Fibroblast of skin of back (primary cell): ENCODE data around the gene FLNA.
A peak's percentile ranks its signal among the peaks of the same experiment; 100 is the strongest.

Experiments
- DNase-seq: peaks from one replicate; pipeline ENCODE4 v3.0.0-alpha.2; 2013

FLNA gene

DNA sequence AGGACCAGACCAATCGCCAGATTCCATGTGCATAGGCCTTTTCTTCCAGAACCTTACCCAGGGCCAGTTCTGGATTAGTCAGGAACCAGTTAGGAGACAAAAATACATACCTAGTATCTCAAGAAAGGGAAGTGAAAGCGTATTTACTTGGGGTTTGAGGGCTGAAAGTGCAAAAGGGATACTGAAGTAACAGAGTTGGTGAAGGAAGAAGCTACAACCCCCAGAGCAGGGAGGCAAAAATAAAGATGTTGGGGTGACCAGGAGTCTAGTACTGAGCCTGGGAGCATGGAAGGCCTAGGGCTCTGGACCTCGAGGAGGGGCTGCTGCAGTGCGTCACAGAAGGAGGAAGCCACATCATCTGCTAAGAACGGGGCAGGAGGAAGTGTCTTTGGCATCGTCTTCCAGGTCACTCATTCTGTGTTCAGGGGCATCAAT is 40.6 kb downstream of the FLNA start:
- DNase-seq, result no peak

DNA sequence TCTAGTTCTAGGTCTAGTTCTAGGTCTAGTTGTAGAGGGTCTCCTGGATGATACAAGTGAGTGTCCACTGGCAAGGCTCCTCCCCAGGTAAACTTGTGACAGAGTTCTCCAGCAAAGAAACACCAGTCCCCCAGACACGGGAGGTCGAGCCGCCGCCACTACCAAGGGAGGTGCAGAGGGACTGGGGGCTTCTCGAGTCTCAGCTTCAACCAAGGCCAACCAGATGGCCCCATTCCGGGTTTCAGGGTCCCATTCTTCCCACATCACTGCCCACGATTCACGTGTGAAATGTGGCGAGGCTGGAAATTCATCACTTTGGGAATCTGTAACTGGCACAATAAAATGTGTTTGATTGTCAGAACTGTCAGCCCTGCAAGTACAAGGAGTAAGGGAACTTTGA is 41.3 kb downstream of the FLNA start:
- DNase-seq, result no peak

DNA sequence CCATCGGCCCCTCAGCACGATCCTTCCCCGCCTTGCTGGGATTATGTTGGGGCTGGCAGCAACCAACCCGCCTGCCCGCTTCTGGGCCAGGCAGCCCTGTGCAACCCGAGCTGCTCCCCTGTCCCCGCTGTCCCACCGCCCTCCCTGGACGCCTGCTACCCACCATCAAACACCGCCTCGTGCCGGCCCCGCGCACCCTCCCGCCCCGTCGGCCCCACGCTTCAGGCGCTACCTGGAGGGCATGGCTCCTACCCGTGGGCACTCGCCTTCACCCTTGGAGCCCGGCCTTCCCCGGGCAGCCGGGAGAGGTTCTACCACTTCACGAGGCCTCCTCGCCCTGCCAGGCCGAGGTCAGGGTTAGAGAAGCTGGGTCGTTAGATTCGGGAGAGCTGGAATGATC is 41.9 kb downstream of the FLNA start:
- no peak for DNase-seq

DNA sequence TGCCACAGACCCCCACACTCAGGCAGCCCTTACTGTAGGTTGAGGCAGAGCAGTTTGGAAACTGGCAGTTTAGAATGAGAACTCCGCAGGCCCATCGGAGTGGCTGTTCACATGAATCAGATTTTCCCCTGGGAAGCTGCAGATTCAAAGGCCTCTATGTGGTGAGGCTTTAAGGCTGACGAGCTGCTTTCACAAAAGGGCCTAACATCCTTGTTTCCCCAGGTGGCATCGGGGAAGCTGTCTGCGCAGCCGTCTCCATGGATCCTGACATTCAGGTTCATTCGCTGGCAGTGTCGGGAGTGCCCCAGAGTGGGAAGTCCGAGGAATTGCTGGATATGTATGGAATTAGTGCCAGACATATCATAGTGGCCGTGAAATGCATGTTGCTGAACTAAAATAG is 45.1 kb downstream of the FLNA start:
- DNase-seq, result peak; percentile 11

DNA sequence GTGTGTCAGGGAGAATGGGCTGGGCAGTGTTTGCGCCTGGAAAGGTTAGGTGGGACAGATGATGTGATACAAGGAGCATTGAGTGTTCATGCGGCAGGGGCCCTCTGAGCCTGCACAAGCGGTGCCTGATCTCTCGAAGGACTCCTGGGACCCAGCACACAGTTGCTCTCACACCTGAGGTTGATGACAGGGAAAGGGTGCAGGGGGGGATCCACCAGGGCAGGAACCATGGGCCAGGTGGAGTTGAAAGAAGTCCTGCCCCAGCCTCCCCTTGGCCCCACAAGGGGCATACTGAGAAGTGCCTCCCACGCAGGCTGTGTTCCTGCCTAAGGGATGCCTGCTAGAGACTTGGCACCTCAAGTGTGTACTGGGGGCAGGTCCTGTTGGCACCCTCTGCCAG is 45.8 kb downstream of the FLNA start:
- DNase-seq, result no peak

DNA sequence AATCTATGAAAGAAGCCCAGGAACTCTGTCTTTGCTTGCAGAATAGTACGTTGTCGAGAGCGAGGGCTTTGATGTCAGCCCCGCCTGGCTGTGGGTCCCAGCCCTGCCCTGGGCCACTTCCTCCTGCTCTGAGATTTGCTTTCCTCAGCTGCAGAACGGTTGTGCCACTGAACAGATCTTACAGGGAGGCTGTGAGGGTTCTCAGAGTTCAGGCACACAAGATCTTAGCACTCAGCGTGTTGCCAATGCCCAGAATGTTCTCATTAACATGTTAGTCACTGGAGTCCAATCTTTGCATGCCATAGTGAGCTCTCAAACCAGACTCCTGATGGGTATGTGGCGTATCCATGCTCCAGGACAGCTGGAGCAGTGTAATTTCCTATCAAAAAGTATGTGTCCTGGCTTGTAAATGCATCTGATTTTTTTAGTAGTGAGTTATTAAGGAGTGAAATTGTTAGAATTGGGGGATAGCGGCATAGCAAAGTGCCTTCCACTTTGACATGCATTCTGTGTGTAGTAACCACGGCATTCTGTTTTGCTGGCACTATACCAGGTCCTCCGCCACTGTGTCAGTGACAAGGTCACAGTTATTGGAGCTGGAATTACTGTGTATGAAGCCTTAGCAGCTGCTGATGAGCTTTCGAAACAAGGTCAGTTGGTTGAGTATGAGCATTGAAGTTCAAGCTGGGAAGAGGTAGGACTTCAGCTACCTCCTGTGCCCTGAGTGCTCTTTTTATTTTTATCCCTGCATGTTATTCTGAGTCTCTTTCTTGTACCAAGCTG is 47.2 kb downstream of the FLNA start:
- DNase-seq, result peak; percentile 59

DNA sequence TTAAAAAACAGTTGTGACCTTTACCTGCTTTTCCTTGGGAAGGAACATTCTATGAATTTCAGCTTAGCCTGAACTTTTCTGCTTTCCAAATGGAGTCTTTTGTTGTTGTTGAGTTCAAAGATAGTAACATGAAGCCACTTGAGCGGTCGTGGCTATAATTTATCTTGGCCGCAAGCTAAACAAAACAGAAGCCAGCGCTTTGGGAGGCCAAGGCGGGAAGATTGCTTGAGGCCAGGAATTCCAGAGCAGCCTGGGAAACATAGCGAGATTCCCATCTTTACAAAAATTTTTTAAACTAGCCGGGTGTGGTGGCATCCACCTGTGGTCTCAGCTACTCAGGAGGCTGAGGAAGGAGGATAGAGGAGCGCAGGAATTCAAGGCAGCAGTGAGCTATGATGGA is 48.9 kb downstream of the FLNA start:
- DNase-seq, result peak; percentile 59

DNA sequence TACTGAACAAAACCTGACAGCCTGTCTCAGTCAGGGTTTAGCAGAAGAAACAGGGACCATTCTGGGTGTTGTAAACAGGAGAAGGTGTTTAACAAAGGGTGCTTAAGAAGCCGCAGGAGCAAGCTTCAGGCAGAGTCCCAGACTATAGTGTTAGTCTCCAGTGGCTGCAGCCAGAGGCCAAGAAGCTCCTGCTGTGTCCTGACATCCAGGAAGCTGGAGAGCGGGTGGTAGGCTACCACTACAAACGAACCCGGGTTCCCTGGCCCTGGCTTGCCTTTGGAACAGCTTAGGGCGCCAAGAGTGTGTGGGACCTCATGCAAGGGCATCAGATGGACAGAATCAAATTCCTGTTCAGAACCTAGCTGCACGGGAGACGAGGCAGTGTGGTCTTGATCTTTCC is 50.9 kb downstream of the FLNA start:
- DNase-seq, result no peak

DNA sequence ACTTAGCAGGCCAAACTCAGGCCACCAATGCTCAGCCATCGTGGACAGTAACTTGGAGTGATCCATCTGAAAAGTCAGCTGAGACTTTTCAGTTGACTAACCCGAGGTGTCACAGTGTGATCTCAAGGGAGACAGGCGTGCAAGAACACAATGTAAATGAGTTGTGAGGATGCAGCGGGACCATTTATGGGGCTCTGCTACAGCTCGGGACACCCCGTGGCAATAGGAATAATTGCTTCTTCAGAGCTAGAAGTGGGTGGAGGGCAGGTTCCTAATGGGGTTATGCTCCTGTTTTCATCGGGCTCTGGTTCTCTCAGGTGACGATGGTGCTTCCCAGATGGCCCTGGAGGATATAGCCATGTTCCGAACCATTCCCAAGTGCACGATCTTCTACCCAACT is 51.5 kb downstream of the FLNA start:
- DNase-seq, result no peak

DNA sequence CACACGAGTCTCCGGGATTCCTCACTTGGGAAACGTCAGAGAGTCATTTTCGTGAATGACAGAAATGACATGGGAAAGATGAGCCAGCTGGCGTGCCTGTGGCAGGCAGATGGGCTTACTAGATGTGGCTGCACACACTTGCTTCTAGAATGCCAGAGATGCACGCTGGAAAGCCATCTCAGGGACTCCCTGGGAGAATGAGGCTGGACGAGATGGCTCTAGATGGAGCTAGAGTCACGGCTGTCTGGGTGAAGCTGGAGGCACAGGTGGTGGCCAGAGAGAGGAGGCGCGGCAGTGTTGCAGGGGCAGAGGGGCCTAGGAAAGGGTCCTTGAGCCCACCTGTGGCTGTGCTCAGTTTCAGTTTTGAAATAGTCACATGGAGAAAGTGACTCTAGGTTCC is 52.8 kb downstream of the FLNA start:
- DNase-seq, result peak; percentile 16

DNA sequence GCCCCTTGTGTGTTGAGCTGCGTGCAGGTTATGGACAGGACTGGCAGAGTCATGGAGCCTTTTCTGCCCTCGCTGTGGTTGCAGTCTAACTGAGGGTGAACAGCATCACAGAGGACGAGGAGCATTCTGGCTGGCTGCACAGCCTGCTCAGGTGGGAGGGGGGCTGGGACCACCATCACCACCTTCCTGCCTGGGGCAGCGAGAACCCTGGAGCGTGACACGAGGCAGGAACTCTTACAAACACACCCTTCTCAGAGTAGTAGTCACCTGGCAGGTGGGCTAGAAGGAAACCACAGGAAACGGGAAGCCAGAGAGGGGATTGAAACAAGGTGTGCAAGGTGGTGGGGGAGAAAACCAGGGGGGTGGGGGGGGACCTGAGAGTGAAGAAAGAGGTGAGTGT is 53.3 kb downstream of the FLNA start:
- no peak for DNase-seq

DNA sequence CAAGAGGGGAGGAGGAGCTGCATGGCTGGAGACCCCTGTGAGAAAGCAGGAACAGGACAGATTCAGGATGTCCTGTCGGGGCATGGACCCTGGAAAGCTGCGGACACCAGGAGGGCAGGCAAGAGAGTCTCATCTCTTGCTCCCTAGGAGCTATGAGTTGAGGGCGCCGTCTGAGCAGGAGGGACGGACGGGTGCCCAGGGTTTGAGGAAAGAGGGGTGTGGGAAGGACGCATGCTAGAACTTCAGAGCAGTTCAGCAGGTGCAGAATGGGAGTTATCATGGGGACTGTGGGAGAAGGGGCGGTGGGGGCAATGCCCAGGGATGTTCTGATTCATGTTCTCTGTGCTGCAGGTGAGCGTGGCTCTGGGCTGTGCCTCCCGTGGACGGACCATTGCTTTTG is 54.0 kb downstream of the FLNA start:
- no peak for DNase-seq

DNA sequence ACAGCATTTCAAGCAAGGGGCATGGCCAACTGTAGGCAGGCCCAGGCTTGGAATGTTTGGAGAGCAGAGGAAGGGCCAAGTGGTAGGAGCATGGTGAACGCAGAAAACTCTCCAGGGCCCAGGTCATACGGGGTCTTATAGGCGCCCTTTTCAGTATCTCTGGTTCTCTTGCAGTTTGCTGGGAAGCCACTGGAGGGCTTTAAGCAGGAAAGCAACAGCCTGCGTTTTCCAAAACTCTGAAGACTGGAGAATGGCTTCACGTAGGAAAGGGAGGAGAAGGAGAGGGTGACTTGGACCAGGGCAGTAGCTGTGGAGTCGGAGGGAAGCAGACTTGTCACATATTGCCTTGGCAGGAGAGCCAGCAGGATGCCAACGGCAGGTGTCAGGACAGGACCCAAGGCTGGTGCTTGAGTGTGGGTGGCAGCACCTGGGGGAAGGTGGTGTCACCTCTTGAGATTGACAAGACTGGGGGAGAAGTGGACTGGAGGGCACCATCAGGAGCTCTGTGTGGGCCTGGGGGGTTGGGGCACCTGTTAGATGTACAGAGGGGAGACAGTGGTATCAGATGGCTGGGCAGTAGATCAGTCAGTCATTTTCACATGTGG is 56.9 kb downstream of the FLNA start:
- DNase-seq, result peak; percentile 29

DNA sequence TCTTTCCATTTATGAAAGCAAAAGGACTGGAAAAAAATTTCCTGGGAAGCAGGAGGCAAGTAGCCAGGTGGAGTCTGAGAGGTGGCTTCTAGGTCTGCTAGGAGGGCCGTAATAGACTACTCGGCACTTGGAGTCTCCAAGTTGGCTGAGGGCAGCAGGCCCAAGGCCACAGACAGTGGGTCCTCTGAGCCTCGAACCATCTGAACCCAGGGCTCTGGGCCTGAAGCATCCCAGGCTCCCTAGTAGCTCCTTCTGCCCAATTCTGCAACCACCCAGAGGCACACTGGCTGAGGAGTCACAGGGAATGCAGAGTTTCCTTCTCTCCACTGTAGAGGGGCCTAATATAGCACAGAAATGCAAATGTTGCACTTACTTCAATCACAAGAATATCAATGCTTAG is 59.0 kb downstream of the FLNA start:
- DNase-seq, result no peak

DNA sequence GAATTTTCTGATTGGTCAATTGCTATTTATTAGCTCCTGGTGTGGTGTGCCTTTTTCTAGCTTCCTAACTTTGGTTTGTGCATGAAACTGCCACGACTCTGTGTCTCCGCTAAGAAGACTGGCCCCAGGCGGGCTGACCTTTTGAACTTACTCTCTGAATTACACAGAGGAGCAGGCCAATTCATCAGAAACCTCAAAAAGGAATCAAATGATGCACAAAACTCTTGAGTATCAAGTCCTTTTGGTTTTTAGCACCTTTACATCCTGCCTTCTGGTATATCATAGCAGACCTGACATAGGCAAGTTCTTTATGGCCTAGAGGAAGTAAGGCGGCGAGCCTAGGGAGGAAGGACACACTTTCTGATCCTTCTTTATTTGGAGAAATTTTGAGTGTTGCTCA is 61.3 kb downstream of the FLNA start:
- no peak for DNase-seq

DNA sequence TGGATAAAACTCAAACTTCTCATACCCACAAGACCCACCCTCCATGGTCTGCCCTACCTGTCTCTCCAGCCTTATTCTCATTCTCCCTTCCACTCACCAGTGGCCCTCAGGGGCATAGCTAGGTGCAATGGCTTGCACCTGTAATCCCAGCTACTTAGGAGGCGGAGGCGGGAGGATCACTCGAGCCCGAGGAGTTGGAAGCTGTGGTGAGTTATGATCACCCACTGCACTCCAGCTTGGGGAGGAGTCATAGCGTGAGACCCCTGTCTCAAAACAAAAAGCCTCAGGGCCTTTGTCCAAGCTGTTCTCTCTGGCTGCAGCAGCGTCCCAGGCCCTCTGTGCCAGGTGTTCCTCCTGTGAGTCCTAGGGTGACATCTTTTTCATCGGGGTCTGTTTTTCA is 62.3 kb downstream of the FLNA start:
- no peak for DNase-seq

DNA sequence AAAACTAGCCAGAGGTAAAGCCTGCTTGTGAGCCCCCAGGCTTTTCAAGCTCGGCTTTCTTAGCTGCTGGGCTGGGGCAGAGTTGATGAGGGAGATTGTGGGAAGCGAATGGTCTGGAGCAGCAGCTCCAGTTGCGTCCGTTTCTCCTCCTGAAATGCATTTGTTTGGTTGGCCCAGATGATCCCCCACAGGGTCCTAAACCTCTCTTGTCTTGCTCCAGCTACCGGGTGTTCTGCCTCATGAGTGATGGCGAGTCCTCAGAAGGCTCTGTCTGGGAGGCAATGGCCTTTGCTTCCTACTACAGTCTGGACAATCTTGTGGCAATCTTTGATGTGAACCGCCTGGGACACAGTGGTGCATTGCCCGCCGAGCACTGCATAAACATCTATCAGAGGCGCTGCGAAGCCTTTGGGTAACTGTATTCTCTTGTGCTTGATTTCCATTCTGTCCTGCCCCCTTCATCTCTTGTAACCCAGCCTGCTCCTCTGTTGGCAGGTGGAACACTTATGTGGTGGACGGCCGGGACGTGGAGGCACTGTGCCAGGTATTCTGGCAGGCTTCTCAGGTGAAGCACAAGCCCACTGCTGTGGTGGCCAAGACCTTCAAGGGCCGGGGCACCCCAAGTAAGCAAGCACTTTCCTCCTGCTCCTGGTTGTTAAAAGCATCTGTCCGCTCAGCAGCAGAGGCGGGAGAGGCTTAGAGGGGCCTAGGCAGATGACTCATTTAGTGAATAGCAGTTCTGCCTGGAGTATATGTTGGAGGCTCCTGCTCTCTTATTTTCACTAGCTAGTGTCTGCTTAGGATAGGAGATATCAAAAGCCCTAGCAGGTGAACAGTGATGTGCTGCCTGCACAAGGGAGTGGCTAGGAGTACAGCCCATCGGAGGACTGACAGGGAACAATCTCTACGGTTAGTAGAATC is 63.6 kb downstream of the FLNA start:
- no peak for DNase-seq

DNA sequence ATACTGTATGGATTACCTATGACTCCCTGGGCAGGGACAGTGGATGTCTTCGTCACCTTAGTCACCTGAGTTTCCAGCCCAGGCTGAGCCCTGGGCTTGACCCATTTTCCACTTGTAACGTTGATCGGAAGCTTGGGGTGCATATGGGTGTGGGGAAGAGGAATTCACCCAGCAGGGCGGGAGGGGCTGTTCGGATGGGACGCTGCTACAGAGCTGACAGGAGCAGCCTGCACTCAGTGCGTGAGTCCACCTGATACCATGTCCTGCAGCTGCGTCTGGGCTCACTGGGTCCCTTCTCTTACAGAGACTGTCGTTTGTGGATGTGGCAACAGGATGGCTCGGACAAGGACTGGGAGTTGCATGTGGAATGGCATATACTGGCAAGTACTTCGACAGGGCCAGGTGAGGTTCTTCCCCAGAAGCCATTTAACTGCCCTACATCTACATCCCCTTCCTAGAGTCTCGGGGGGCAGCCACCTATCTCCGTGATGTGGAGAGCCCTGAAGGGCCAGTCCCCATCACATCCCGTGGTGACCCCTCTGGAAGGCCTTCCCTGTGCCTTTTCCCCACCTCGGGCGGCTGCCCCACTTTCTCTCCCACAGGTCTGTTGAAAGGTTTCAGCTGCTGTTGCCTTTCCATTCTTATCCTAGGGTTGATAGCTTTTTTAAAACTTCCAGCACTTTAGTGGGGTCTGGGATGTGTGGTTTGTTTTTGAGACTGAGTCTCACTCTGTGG is 65.2 kb downstream of the FLNA start:
- no peak for DNase-seq

DNA sequence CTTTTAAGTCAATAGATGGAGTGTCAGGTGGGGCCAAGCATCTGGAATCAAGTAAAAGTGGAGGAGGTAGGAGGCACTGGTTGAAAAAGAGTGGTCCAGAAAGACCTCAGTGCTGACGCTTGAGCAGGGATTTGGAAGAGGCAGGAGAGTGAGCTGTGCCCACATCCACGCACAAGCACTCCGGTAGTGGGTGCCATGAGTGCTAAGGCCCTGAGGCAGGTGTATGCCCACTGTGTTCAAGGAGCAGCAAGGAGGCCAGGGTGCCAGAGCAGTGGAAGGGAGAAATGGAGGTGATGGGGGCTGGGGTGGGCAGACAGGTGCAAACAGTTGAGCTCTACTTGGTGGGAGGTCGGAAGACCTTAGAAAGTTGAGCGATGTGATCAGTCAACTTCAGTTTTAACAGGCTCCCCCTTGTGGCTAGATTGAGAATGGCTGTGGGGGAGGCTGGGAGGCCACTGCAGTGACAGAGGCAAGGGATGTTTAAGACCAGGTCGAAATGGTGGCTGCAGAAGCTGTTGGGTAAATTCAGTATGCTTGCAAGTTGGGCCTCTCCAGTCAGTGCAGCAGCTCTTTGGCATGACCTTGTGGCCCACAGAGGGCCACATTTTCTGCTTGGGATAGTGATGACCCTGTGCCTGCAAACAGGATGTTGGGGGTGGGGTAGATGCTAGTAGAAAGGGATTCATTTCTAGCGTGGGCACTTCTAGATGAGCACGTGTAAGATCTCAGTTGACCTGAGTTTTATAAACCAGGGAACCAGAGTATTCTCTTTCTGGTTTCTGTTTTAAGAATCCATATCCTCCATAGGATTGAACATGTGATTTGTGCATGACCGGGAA is 66.1 kb downstream of the FLNA start:
- peak; percentile 42 for DNase-seq

DNA sequence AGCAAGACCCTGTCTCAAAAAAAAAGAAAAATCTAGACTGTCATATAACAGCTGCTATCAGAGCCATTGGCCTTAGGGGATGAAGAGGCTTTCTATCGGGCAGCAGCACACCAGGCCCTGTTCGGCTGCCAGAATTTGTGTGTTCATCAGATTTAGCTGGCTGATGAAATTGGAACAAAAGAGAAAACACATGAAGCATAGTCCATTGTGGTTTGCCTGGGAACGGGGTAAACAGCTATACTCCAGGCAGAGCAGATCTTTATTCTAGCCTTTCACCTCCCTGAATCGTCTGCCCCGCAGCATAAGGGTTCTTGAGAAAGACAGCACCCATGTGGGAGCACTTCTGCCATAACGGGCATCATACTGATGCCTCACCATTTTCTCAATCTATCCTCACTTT is 67.2 kb downstream of the FLNA start:
- DNase-seq, result no peak

DNA sequence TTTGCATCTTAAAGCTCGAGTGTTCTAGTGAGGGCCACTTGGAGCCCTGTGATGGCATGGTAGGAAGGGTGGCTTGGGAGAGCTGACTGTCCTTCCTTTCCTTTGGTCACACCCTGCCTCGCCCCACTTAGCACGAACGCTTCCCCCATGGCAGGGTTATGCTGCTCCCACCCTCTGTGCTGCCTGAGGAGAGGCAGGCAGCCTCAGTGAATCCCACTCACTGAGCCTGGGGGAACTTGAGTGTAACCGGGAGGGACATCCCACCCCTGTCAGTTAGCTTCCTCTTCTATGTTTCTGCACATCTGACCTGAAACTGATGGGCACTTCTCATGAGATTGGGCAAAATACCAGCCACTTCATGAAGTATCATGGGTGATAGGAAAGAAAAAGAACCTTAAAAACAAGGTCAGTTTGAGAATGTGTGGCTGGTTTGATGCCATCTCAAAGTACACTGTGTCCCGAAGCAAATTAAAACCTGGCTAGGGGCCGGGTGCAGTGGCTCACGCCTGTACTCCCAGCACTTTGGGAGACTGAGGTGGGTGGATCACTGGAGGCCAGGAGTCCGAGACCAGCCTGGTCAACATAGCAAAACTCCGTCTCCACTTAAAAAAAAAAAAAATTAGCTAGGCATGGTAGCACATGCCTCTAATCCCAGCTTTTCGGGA is 68.8 kb downstream of the FLNA start:
- DNase-seq, result no peak
